Esophagus (tissue), 2 donors: ENCODE data around the gene DLX1. TPM values are rescaled to one million over a fixed set of nuclear protein-coding genes. Genes with fewer than 3 reads are reported as not detected.

Source experiments
- H3K27ac ChIP-seq, 2 donors: one replicate each; pipeline ENCODE4 v1.5.1; 2013; ENCODE audit warnings: low read depth in 2 of 2, mild to moderate bottlenecking in 2 of 2, inconsistent platforms in 1 of 2, low read length in 1 of 2, moderate library complexity in 1 of 2
- H3K27me3 ChIP-seq, 2 donors: one replicate each; pipeline ENCODE4 v1.6.1; 2013; ENCODE audit warnings: low read length in 2 of 2, control low read depth in 1 of 2, mild to moderate bottlenecking in 1 of 2; ENCODE audit not compliant: insufficient read depth in 2 of 2, control insufficient read depth in 1 of 2
- H3K36me3 ChIP-seq, 2 donors: one replicate each; pipeline ENCODE4 v1.6.1; 2013; ENCODE audit warnings: low read length in 1 of 2; ENCODE audit not compliant: control insufficient read depth in 2 of 2, insufficient read depth in 2 of 2
- H3K4me1 ChIP-seq, 2 donors: one replicate each; pipeline ENCODE4 v1.6.1; 2013; ENCODE audit warnings: low read length in 1 of 2; ENCODE audit not compliant: control insufficient read depth in 2 of 2, insufficient read depth in 2 of 2
- H3K4me3 ChIP-seq, 2 donors: one replicate each; pipeline ENCODE4 v1.5.1; 2013; ENCODE audit warnings: low read length in 2 of 2, mild to moderate bottlenecking in 2 of 2, low read depth in 1 of 2, moderate library complexity in 1 of 2
- H3K9me3 ChIP-seq, 2 donors: one replicate each; pipeline ENCODE4 v1.6.1; 2013; ENCODE audit warnings: mild to moderate bottlenecking in 2 of 2, low read depth in 1 of 2, low read length in 1 of 2, moderate library complexity in 1 of 2; ENCODE audit not compliant: control insufficient read depth in 2 of 2, insufficient read depth in 1 of 2
- WGBS, 2 donors: extraction: QIAGEN DNeasy Blood & Tissue Kit; methylation state at CpG; one replicate each; pipeline ENCODE4 v1.1.7; 2013; 5-methylcytosine and 5-hydroxymethylcytosine counted together
- polyA plus RNA-seq, 2 donors: library from polyadenylated mRNA; stranded (reverse); fragments of 200-250 nt; gene quantifications; one replicate each; pipeline ENCODE4 v1.2.3, GENCODE V29; 2013
- donor health status: healthy with polysubstance abuse.
- donor health status: Bipolar disorder and iron deficiency.

Gene DLX1
- polyA plus RNA-seq, 2 donors = 0.02 to 0.06 TPM

DNA sequence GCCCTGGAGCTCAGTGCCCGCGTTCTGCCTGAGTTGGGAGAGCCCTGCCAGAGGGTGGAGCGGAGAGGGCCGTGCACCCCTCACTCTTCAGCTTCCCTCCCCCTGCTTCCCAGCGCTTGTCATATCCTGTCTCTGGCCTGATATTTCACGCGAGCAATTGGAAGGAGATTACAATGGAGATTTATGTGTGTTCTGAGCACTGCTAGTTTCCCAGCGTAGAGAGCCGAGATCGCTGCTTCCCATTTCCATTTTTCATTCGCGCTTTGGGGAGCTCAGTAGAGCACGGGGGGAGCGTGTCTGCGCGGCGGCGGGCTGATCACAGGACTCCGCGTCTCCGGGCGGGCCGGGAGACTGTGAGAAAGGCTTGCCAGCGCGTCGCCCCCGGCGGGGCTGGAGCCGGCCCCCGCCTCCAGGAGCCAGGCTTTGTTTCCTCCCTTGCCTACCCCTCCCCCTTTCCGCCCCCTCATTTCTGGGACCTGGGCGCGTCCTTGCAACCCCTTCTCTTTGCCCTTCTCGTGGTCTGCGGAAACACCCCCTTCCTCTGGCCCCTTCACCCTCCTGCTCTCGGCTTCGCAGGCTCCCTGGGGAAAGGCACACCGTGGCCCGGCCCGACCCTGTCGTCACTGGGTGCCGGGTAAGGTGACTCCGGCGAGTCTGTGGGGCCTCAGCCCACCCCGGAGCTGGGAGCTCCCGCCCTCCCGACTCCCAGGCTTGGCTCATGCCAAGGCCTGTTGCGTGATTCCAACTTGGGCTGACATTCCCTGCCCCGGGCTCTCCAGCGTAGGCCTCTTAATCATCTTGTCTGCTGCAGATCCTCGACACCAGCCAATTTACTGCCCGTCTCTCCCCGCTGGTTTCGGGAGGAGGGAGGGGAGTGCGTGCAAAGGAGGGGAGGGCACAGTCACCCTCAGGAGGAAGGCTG lies 11.6 kb downstream of the DLX1 start:
- Histone ChIP-seq H3K4me1 (peaks cover 20 to 28% of the 10 kb centered on the region in 2 donors), H3K36me3 (no peaks in the 10 kb centered on the region), H3K27me3 (peaks cover 0 to 85% of the 10 kb centered on the region in 2 donors), H3K9me3 (peaks cover 0 to 5% of the 10 kb centered on the region in 2 donors), H3K27ac (no peak overlapping the region), H3K4me3 (peak overlapping the region in 1 of 2 donors; percentile 14)
- WGBS, 2 donors = 3% methylated on average over 51 to 55 of the region's 55 CpGs

DNA sequence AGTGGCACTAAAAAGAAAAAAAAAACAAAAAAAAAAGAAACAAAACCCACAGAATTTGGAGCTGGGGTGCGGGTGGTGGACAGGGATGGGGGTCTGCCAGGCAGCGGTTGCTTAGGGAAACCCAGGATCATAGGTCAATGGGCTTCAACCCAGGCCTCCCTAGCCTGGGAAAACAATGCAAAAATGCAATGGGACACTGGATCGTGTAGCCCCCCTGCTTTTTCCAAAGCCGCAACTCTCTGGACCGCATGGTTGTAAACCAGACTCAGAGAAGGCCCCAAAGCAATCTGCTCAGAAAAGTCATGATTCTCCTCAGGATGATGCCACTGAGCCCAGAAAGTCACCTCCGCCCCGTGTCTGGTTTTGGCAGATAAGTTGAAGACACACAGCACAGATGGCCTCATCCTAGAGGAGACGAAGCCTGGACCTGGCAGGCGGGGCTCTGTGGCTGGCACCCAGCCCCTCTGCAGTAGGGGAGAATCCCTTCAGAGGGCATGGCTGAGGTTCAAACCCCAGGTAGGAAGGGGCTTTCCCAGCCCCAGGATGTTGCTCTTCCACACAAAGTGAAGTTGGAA lies 12.3 kb downstream of the DLX1 start:
- peaks cover 24 to 35% of the 10 kb centered on the region in 2 donors for H3K4me1 ChIP-seq
- no peak overlapping the region for H3K27ac ChIP-seq
- no peak overlapping the region for H3K4me3 ChIP-seq
- peaks cover 0 to 85% of the 10 kb centered on the region in 2 donors for H3K27me3 ChIP-seq
- peaks cover 0 to 7% of the 10 kb centered on the region in 2 donors for H3K9me3 ChIP-seq
- H3K36me3 ChIP-seq = no peaks in the 10 kb centered on the region
- 28 to 31% methylated on average over 9 of the region's 9 CpGs for WGBS, 2 donors

DNA sequence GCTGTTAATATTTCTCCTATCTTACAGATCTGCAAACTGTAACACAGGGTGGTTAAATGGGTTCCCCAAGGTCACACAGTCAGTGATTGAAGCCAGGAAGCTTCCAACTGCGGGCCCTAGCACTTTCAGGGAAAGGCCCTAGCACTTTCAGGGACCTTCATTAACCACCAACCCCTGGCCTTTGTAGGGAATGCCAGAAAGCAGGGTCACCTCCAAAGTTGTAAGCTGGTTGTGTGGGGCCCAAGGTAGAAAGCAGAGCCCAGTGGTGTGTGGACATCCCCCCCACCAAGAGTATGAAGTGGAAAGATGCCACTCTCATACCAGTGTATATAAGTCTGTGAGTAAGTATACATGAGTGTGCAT lies 13.0 kb downstream of the DLX1 start:
- H3K4me1 ChIP-seq = peaks cover 24 to 39% of the 10 kb centered on the region in 2 donors
- no peak overlapping the region for H3K27ac ChIP-seq
- H3K9me3 ChIP-seq = peaks cover 0 to 7% of the 10 kb centered on the region in 2 donors
- 46 to 52% methylated on average over 1 of the region's 1 CpG for WGBS, 2 donors
- H3K36me3 ChIP-seq = no peaks in the 10 kb centered on the region
- H3K4me3 ChIP-seq = no peak overlapping the region
- H3K27me3 ChIP-seq = peaks cover 0 to 84% of the 10 kb centered on the region in 2 donors

DNA sequence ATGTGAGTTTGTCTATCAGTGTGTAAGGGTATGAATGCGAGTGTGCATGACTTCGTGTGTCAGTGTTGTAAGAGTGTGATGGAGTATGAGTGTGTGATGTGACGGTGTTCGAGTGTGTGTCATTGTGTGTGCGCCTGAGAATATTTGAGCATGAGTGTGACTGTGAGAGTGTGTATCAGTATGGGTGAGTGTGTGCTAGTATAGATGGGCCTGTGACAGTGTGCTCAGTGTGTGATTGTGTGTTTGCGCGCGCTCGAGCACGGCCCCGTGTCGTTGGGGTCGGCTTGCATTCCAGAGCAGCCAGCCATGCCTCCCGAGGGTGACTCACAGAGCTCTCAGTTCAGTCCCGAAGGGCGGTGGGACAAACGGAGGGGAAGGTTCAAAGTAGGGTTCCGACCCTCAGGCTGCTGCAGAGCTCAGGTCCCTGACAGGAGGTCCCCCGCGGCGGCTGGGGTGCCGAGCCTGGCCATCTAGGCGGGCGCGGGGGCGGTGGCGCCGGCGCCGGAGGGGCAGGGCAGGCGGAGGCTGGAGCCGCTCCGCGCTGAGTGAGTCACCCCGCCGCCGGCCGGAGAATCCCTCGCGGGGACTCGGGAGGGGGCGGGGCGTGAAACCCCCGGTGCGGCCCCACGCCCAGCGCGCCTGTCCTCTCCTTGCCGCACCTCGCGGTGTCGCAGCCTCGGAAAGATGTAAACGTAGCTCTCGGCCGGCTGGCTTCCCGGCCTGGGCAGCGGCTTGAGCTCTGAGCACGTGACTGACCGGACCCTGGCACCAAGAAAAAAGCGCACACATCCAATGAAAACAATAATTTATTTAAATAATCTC lies 13.6 kb downstream of the DLX1 start:
- Histone ChIP-seq H3K4me1 (peaks cover 24 to 39% of the 10 kb centered on the region in 2 donors), H3K27me3 (peaks cover 0 to 82% of the 10 kb centered on the region in 2 donors), H3K36me3 (no peaks in the 10 kb centered on the region), H3K4me3 (peak overlapping the region in 1 of 2 donors; percentile 3), H3K27ac (no peak overlapping the region), H3K9me3 (peaks cover 0 to 7% of the 10 kb centered on the region in 2 donors)
- WGBS, 2 donors = 6 to 7% methylated on average over 60 to 61 of the region's 61 CpGs

DNA sequence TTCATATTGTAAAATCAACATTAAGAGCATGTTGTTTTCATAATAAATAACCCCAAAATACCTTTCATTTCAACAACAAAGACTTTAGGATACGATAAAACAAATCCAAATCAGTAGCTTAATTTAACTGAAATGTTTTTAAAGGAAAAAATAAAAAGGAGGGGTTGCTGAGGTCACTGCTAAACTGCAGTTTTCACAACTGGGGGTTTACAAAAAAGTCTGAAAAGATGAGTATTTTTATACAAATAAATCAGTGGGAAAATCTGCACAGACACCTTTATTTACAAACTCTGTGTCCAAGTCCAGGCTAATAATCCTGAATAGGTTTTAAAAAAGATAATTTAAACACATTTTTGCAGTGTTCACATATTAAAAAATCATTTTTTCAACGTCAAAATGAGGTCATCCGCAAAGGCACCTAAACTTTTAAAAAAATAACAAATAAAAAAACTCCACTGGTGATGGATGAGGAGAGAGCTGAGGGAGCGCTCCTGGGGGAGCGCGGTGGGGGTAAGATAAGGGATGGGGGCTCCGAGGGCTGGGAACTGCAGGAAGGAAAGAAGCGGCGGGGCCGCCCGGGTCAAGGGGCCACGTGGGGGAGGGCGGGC lies 14.3 kb downstream of the DLX1 start:
- H3K9me3 ChIP-seq = peaks cover 0 to 7% of the 10 kb centered on the region in 2 donors
- peaks cover 23 to 38% of the 10 kb centered on the region in 2 donors for H3K4me1 ChIP-seq
- H3K27me3 ChIP-seq = peaks cover 0 to 74% of the 10 kb centered on the region in 2 donors
- WGBS, 2 donors = 7 to 8% methylated on average over 13 of the region's 13 CpGs
- no peak overlapping the region for H3K27ac ChIP-seq
- H3K4me3 ChIP-seq = no peak overlapping the region
- no peaks in the 10 kb centered on the region for H3K36me3 ChIP-seq

DNA sequence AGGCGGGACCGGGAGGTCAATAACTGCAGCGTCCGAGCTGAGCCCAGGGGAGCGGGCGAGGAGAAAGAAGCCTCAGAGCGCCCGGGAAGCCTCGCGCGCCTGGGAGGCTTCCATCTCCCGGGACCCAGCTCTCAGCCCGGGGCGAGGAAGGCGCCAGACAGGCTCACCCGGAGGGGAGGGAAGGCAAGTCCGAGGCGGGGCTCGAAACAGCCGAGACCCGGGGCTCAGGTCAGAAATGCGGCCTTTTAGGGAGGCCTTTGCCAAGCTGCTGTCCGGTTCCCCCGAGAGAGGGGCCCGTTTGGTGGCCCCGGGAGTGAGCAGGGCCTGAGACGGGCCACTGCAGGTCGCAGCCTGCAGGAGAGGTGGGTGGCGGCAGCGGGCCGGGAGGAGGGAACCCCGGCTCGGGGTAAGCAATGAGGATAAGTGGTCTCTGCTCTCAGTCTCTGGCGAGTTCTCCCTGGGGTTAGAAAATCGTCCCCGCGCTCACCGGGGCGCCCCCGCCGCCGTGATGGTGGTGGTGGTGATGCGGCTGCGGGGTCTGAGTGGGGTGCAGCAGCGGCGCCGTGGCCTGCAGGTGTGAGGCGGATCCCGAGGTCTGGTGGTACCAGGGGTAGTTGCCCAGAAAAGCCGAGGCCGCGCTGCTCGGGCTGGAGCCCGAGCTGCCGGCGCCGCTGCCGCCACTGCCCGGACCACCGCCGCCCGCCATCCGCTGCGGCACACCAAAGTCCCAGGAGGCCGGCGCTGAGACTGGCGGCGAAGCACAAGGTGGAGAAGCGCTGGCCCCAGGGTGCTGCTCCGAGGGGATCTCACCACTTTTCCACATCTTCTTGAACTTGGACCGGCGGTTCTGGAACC lies 15.0 kb downstream of the DLX1 start:
- no peaks in the 10 kb centered on the region for H3K36me3 ChIP-seq
- no peak overlapping the region for H3K27ac ChIP-seq
- peaks cover 0 to 69% of the 10 kb centered on the region in 2 donors for H3K27me3 ChIP-seq
- peaks cover 16 to 35% of the 10 kb centered on the region in 2 donors for H3K4me1 ChIP-seq
- H3K4me3 ChIP-seq = no peak overlapping the region
- H3K9me3 ChIP-seq = peaks cover 0 to 7% of the 10 kb centered on the region in 2 donors
- 7 to 10% methylated on average over 67 to 72 of the region's 72 CpGs for WGBS, 2 donors

DNA sequence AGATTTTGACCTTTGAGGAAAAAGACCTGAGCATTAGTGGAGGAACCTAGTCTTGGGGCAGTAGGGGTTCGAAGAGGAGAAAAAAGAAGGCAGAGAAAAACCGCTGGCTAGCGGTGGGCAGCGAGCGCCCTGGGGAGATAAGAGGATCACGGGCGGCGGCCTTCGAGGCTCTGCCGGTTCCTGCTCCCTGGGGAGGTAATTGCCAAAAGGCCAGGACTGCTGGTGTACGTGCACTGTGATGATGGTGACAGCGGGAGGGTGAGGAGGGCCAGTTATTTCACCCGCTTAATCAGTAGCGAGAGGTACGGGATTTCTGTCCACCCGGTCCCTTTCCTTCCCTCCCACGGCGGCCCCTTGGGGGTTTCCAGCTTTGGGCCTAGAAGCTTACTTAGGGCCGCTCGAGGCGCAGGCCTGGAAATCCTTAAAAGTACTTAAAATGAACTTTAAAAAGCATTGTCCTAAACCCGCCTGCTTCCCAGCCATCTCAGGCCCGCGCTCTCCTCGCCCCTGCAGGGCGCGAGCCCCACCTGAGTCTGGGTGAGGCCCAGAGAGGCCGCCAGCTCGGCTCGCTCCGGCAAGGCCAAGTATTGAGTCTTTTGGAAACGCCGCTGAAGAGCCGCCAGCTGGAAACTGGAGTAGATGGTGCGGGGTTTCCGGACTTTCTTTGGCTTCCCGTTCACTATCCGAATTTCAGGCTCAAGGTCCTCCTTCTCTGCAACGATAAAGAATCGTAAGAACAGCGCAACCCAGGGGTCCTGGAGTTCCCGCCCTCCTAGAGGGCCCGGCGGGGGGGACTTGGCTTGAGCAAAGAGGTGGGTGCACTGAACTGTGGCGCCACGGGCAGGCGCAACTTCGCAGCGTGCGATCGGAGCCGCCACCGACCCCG lies 15.9 kb downstream of the DLX1 start:
- Histone ChIP-seq H3K27me3 (peaks cover 0 to 72% of the 10 kb centered on the region in 2 donors), H3K36me3 (no peaks in the 10 kb centered on the region), H3K27ac (no peak overlapping the region), H3K4me1 (peaks cover 13 to 38% of the 10 kb centered on the region in 2 donors), H3K4me3 (peak overlapping the region; percentile 40 to 65), H3K9me3 (peaks cover 0 to 7% of the 10 kb centered on the region in 2 donors)
- WGBS, 2 donors = 7 to 10% methylated on average over 54 of the region's 54 CpGs

DNA sequence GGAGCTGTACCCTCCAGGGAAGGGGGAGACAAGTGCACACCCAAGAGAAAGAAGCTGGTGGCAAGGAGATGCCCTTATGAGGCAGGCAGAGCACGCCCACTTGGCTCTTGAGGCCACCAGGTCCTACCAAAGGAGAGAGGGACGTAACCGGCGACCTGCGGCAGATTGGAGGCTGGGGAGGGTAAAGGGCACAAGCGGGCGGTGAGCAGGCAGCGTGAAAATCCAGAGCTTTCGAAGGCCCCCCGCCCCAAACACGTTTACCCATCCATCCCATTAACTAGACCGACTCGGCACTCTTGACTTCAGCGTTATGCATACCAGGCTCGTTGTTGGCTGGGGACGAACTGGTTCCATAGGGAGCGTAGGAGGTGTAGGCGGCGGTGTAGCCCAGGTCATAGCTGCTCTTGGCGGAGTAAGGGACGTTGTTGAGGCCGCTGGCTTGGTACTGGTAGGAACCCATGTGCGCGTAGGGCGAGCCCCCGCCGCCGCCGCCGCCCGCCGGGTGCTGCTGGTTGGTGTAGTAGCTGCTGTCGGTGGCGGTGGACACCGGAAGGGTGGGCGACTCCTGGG lies 16.6 kb downstream of the DLX1 start:
- Histone ChIP-seq H3K4me3 (peak overlapping the region; percentile 40 to 65), H3K9me3 (peaks cover 0 to 7% of the 10 kb centered on the region in 2 donors), H3K27me3 (peaks cover 0 to 69% of the 10 kb centered on the region in 2 donors), H3K36me3 (no peaks in the 10 kb centered on the region), H3K27ac (no peak overlapping the region), H3K4me1 (peaks cover 14 to 35% of the 10 kb centered on the region in 2 donors)
- 3% methylated on average over 36 of the region's 36 CpGs for WGBS, 2 donors
